Large intestine (tissue), 3 donors: Measurements from ENCODE around the gene HIVEP1. TPM values are rescaled to one million over a fixed set of nuclear protein-coding genes. Genes with fewer than 3 reads are reported as not detected.

ENCODE experiments used
- DNase-seq, 2 donors: peaks; one replicate each; pipeline versions ENCODE4 v3.0.0 to v3.0.0-alpha.2; 2013
- H3K27ac ChIP-seq: one replicate; pipeline ENCODE4 v1.5.1; 2013; ENCODE audit warnings: low read length
- H3K27me3 ChIP-seq: 2 replicates; pipeline ENCODE4 v1.6.1; 2013; ENCODE audit warnings: low read length; ENCODE audit not compliant: control insufficient read depth, insufficient read depth
- H3K36me3 ChIP-seq: 2 replicates; pipeline ENCODE4 v1.6.1; 2013; ENCODE audit warnings: low read length; ENCODE audit not compliant: control insufficient read depth, insufficient read depth
- H3K4me1 ChIP-seq: one replicate; pipeline ENCODE4 v1.6.1; 2013; ENCODE audit warnings: low read length; ENCODE audit not compliant: control insufficient read depth, insufficient read depth
- H3K4me3 ChIP-seq: one replicate; pipeline ENCODE4 v1.5.1; 2013; ENCODE audit warnings: low read length
- H3K9me3 ChIP-seq: one replicate; pipeline ENCODE4 v1.6.1; 2013; ENCODE audit warnings: mild to moderate bottlenecking, low read depth, low read length, moderate library complexity; ENCODE audit not compliant: control insufficient read depth
- WGBS: methylation state at CpG from one replicate; pipeline ENCODE4 v1.1.5; 2013; ENCODE audit warnings: low lambda C conversion rate; ENCODE audit not compliant: insufficient coverage; 5-methylcytosine and 5-hydroxymethylcytosine counted together
- polyA plus RNA-seq: library from polyadenylated mRNA; unstranded; fragments of 120-200 nt; gene quantifications from one replicate; pipeline ENCODE4 v1.2.1, GENCODE V29; 2013

Gene HIVEP1
- polyA plus RNA-seq, 1 donor, result 24.2 TPM

GRCh38 chr6:12083302-12083701, 71.2 kb downstream of the HIVEP1 start:
- no peaks in the 10 kb centered on the region for H3K4me1 ChIP-seq
- no peak overlapping the region for H3K4me3 ChIP-seq
- no peak for DNase-seq
- no peaks in the 10 kb centered on the region for H3K27me3 ChIP-seq
- H3K27ac ChIP-seq, result no peak overlapping the region
- WGBS, result no CpG with 5 or more reads among the region's 2 CpGs
- H3K36me3 ChIP-seq, result no peaks in the 10 kb centered on the region
- no peaks in the 10 kb centered on the region for H3K9me3 ChIP-seq

- no peaks in the 10 kb centered on the region for H3K4me1 ChIP-seq
- no peak for DNase-seq
- no peaks in the 10 kb centered on the region for H3K9me3 ChIP-seq
Observed at GRCh38 chr6:12083763-12084162, 71.7 kb downstream of the HIVEP1 start.

GRCh38 chr6:12084681-12085080, 72.6 kb downstream of the HIVEP1 start:
- no peaks in the 10 kb centered on the region for H3K4me1 ChIP-seq
- WGBS, result 7% methylated on average over 2 of the region's 7 CpGs
- no peaks in the 10 kb centered on the region for H3K27me3 ChIP-seq
- H3K27ac ChIP-seq, result no peak overlapping the region
- no peak for DNase-seq
- no peaks in the 10 kb centered on the region for H3K9me3 ChIP-seq
- no peaks in the 10 kb centered on the region for H3K36me3 ChIP-seq
- no peak overlapping the region for H3K4me3 ChIP-seq

More at GRCh38 chr6:12083763-12084162, 71.7 kb downstream of the HIVEP1 start:
- H3K27me3 ChIP-seq, result no peaks in the 10 kb centered on the region
- H3K36me3 ChIP-seq, result no peaks in the 10 kb centered on the region
- no peak overlapping the region for H3K27ac ChIP-seq
- H3K4me3 ChIP-seq, result no peak overlapping the region

DNA sequence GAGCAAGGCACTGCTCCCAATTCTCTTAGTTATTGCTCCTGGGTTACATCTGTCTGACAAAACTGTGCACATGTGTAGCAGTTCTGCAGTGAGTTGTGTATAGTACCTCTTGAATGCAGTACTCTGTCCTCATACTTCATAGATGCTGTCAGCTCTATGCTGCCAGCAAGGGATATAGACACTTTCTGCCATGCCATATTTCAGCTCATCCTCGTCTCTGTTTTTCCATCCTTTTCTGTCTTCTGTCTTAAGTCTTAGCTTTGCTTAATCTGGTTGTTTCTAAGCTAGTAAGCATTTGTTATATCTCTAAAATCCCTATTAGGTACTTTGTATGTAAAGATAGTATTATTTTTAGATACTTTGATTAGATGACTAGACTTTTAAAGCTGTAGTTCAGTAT, 76.4 kb downstream of the HIVEP1 start:
- 100% methylated on average over 1 of the region's 1 CpG for WGBS
- Histone ChIP-seq H3K27ac (no peak overlapping the region), H3K4me3 (no peak overlapping the region), H3K36me3 (peaks cover 9% of the 10 kb centered on the region), H3K27me3 (no peaks in the 10 kb centered on the region), H3K4me1 (no peaks in the 10 kb centered on the region), H3K9me3 (no peaks in the 10 kb centered on the region)
- no peak for DNase-seq

DNA sequence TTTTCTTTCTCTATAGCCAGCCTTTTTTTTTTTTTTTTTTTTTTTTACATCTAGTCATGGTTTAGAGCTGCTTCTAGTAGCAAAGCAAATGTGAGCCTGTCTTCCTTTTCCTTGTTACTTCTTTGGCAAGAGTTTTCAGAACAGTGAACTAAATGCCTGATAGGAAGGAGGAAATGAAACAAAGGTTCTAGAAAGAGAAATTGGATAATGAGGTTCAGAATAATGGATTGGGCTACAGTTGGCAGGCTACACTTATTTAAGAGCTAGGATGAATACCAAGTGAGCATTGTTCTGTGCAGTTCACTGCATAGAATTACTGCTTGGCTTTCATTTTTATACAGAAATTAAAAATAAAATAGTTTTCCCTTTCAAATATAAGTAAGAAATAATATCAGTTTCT, 78.6 kb downstream of the HIVEP1 start:
- no peak for DNase-seq

DNA sequence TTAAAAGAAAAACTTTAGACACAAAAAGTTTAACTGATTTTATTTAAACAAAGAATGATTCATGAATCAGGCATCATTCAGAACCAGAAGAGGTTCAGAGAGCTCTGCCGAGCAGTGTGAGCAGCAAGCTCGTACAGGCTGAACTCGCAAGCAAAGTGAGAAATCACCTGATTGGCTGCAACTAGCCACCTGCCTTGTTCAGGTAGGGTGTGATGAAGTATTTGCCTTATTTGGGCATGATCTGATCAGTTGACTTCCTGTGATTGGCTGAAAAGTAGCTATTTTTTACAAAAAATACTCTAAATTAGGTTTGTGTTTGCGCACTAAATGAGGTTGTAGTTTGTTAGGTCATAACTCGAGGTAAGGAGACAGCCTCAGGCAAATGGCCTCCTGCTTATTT, 80.7 kb downstream of the HIVEP1 start:
- peaks cover 9% of the 10 kb centered on the region for H3K36me3 ChIP-seq
- no peak overlapping the region for H3K4me3 ChIP-seq
- WGBS, result 100% methylated on average over 2 of the region's 5 CpGs
- no peak overlapping the region for H3K27ac ChIP-seq
- H3K27me3 ChIP-seq, result no peaks in the 10 kb centered on the region
- H3K4me1 ChIP-seq, result no peaks in the 10 kb centered on the region
- H3K9me3 ChIP-seq, result no peaks in the 10 kb centered on the region
- no peak for DNase-seq

More for the DNA sequence above, 78.6 kb downstream of the HIVEP1 start:
- Histone ChIP-seq H3K4me1 (no peaks in the 10 kb centered on the region), H3K27ac (no peak overlapping the region), H3K36me3 (peaks cover 9% of the 10 kb centered on the region), H3K9me3 (no peaks in the 10 kb centered on the region), H3K4me3 (no peak overlapping the region), H3K27me3 (no peaks in the 10 kb centered on the region)

DNA sequence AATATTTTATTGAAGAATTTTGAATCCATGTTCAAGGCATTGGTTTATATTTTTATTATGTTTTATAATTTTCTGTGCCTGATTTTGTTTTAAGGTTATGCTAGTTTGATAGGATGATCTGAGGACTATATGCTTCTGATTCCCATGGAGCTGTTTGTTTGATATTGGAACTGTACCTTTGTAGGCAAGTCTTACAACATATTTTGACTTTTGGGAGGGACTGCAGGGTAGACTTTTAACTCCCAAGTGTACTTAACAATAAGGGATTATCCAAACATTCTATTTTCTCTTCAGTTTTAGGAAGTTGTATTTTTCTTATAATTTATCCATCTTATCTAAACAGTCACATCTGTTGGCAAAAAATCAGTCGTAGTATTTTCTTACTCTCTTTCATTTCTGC, 82.6 kb downstream of the HIVEP1 start:
- no peaks in the 10 kb centered on the region for H3K9me3 ChIP-seq
- DNase-seq, result no peak
- peaks cover 9% of the 10 kb centered on the region for H3K36me3 ChIP-seq
- no peaks in the 10 kb centered on the region for H3K4me1 ChIP-seq
- H3K27me3 ChIP-seq, result no peaks in the 10 kb centered on the region
- WGBS, result 57% methylated on average over 1 of the region's 1 CpG
- no peak overlapping the region for H3K4me3 ChIP-seq
- H3K27ac ChIP-seq, result no peak overlapping the region

GRCh38 chr6:12096342-12096741, 84.2 kb downstream of the HIVEP1 start:
- no peaks in the 10 kb centered on the region for H3K9me3 ChIP-seq
- no peak overlapping the region for H3K4me3 ChIP-seq
- no peaks in the 10 kb centered on the region for H3K27me3 ChIP-seq
- 100% methylated on average over 3 of the region's 3 CpGs for WGBS
- no peak overlapping the region for H3K27ac ChIP-seq
- no peaks in the 10 kb centered on the region for H3K4me1 ChIP-seq
- DNase-seq, result no peak
- H3K36me3 ChIP-seq, result peaks cover 5% of the 10 kb centered on the region

DNA sequence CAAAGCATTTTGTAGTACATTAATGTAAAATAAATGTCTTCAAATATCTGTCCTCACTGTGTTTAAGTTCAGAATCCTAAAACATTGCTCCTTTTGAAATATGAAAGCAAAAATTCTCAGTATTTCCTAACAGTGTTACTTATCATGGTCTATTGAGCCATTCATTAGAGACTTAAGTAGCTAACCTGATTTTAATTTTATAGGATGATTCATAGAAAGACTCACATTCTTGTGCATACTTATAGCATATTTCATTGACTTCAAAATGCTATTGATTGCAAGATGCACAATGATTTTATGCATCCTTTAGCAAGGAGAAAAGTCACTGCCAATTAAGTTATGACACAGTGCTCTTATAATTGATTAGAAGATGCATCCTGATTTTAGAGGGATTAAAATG, 85.7 kb downstream of the HIVEP1 start:
- peaks cover 2% of the 10 kb centered on the region for H3K36me3 ChIP-seq
- DNase-seq, result no peak
- no peaks in the 10 kb centered on the region for H3K9me3 ChIP-seq
- no peaks in the 10 kb centered on the region for H3K4me1 ChIP-seq
- no peak overlapping the region for H3K4me3 ChIP-seq
- H3K27me3 ChIP-seq, result no peaks in the 10 kb centered on the region
- no peak overlapping the region for H3K27ac ChIP-seq

DNA sequence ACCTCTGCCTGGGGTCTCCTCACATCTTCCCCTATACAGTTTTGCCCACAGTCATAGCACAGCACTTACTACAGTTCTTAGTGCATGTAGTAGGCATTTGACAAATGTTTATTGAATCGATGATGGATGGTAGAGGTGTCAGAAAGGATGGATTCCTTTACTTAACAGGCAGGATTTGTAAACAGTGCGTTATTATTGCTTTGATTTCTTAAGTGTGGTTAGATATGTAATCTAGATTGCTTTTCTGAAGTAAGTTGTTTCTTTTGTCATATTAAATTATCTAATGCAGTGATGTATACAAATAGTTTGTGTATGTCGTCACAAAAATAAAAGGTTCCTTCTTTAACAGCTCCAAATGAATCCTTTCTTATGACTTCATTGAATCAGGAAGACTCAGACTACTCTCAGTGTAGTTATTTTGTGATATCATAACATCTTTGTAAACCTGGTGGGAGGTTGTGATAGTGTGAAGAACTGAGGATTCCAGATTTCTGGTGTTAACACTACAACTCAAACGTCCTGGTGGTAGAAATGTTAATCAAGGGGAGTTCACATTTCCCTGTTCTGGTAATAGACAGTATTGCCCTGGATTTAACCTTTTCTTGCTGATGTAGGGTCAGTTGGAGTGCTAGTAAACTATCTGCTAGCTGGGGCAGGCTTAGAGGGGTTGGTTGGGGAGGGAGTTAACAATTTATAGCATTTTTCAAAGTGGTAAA, 87.7 kb downstream of the HIVEP1 start:
- H3K4me3 ChIP-seq, result no peak overlapping the region
- H3K27me3 ChIP-seq, result no peaks in the 10 kb centered on the region
- H3K27ac ChIP-seq, result no peak overlapping the region
- H3K9me3 ChIP-seq, result peaks cover 6% of the 10 kb centered on the region
- H3K36me3 ChIP-seq, result no peaks in the 10 kb centered on the region
- WGBS, result no CpG with 5 or more reads among the region's 4 CpGs
- H3K4me1 ChIP-seq, result no peaks in the 10 kb centered on the region
- no peak for DNase-seq

DNA sequence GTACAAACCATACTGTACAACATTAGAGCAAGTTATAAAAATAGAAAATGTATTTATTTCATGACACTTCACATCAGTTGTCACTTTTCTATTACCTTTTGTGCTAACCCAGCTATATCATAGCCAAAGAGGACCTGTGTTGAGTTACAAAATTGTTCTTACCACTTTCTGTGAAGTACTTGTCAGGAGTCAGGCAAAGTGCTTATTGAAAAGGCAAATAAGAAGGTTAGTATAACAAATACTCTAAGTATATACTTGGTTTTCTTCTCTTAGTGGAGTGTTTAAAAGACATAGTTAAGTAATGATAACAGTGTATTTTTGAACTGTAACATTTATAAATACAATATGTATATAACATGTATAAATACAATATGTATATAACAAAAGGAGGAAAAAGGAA, 88.9 kb downstream of the HIVEP1 start:
- H3K27ac ChIP-seq, result no peak overlapping the region
- H3K4me3 ChIP-seq, result no peak overlapping the region
- no peaks in the 10 kb centered on the region for H3K36me3 ChIP-seq
- no peak for DNase-seq
- H3K27me3 ChIP-seq, result no peaks in the 10 kb centered on the region
- peaks cover 6% of the 10 kb centered on the region for H3K9me3 ChIP-seq
- H3K4me1 ChIP-seq, result peaks cover 2% of the 10 kb centered on the region
